ENCODE measurements around the gene CUX1. TPM values are rescaled to one million over a fixed set of nuclear protein-coding genes. Genes with fewer than 3 reads are reported as not detected.
"Not testable (repeated sequence)": the region's sequence is repeated elsewhere in the genome, so short reads cannot be mapped to it uniquely, and the experiment has no call there.

The CUX1 gene
- total RNA-seq, 4 donors from 2014 or later = 52.5 to 93.6 (median 63.7) TPM

DNA sequence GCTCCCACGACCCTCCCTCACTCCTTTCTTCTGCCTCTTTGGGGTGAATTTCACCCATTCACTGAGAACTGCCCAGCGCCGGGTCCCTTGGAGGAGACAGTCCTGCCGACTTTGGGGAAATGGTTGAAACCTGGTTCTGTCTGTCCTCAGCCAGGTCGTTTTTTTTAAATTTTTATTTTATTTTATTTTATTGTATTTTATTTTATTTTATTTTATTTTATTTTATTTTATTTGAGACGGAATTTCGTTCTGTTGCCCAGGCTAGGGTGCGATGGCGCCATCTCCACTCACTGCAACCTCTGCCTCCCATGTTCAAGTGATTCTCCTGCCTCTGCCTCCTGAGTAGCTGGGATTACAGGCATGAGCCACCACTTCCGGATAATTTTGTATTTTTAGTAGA is 363.3 kb downstream of the CUX1 start:
- H3K36me3 ChIP-seq = peaks cover 33% of the 10 kb centered on the region
- no peak overlapping the region for H3K4me3 ChIP-seq
- WGBS = 95% methylated on average over 10 of the region's 10 CpGs
- no peak for DNase-seq (ENCODE audit: low spot score in 2 of 2)
- no peaks in the 10 kb centered on the region for H3K9me3 ChIP-seq
- no peak overlapping the region for H3K27ac ChIP-seq
- H3K27me3 ChIP-seq = no peaks in the 10 kb centered on the region
- TF ChIP-seq POLR2AphosphoS5 (IDR thresholded peaks at IDR 0.05) = no peak
- no peaks in the 10 kb centered on the region for H3K4me1 ChIP-seq

DNA sequence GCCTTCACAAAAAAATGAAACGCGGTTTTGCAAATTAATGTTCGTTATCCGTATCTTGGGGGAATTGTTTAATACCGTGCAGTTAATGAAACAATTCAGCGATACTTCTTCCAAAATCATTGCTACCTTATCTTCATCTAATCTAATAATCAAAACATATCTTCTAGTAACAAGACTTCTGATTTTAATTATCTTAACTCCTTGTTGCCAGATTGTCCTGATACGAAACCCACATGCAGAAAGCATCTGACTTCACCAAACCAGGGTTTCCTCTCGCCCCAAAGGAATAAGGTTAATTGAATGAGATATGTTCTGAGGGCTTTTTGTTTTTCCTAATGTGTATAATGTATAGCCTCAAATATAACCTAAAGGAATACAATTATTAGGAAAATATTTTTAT is 364.1 kb downstream of the CUX1 start:
- Histone ChIP-seq H3K4me1 (no peaks in the 10 kb centered on the region), H3K27me3 (no peaks in the 10 kb centered on the region), H3K4me3 (no peak overlapping the region), H3K27ac (no peak overlapping the region), H3K9me3 (no peaks in the 10 kb centered on the region), H3K36me3 (peaks cover 39% of the 10 kb centered on the region)
- 93% methylated on average over 8 of the region's 8 CpGs for WGBS
- TF ChIP-seq EP300 (IDR thresholded peaks at IDR 0.05) (no peak), POLR2A (IDR thresholded peaks at IDR 0.05) (no peak), POLR2AphosphoS5 (IDR thresholded peaks at IDR 0.05) (no peak)
- TF ChIP-seq, protein P1, sequence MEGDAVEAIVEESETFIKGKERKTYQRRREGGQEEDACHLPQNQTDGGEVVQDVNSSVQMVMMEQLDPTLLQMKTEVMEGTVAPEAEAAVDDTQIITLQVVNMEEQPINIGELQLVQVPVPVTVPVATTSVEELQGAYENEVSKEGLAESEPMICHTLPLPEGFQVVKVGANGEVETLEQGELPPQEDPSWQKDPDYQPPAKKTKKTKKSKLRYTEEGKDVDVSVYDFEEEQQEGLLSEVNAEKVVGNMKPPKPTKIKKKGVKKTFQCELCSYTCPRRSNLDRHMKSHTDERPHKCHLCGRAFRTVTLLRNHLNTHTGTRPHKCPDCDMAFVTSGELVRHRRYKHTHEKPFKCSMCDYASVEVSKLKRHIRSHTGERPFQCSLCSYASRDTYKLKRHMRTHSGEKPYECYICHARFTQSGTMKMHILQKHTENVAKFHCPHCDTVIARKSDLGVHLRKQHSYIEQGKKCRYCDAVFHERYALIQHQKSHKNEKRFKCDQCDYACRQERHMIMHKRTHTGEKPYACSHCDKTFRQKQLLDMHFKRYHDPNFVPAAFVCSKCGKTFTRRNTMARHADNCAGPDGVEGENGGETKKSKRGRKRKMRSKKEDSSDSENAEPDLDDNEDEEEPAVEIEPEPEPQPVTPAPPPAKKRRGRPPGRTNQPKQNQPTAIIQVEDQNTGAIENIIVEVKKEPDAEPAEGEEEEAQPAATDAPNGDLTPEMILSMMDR (IDR thresholded peaks at IDR 0.05) = no peak
- DNase-seq (ENCODE audit: low spot score in 2 of 2) = no peak

DNA sequence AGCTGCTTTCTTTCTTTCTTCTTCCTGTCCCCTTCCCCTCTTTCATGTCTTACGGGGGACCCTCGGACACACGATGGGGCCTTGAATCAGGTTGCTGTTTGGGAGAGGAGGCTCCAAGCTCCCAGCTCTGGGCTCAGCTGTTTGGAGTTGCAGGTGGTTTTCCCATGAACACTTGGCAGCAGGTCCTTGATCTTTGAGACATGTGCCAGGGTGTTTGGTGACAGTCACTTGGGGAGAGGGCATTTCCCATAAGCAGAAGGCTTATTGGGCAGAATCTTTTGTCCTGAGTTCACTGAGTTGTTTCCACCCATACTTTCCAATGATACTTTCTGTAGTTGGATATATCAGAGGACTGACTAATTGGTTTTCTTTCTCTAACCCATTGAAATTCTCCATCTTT is 364.6 kb downstream of the CUX1 start:
- 92% methylated on average over 3 of the region's 3 CpGs for WGBS
- H3K36me3 ChIP-seq = peaks cover 39% of the 10 kb centered on the region

DNA sequence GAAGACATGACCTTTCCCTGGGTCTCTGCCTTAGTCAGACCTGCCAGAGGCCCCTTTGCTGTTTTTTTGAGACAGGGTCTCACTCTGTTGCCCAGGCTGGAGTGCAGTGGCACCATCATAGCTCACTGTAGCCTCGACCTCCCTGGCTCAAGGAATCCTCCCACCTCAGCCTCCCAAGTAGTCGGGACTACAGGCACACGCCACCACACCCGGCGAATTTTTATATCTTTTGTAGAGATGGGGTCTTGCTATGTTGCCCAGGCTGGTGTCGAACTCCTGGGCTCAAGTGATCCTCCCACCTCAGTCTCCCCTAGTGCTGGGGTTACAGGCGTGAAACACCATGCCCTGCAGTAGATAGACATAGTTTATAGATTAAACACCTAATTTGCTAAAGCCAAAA is 366.4 kb downstream of the CUX1 start:
- WGBS = 98% methylated on average over 7 of the region's 7 CpGs

More for the DNA sequence above, 364.6 kb downstream of the CUX1 start:
- Histone ChIP-seq H3K27me3 (no peaks in the 10 kb centered on the region), H3K4me3 (no peak overlapping the region), H3K9me3 (no peaks in the 10 kb centered on the region), H3K27ac (no peak overlapping the region), H3K4me1 (no peaks in the 10 kb centered on the region)
- no peak for DNase-seq (ENCODE audit: low spot score in 2 of 2)
- TF ChIP-seq, protein P1 (IDR thresholded peaks at IDR 0.05) = no peak
- TF ChIP-seq EP300 (IDR thresholded peaks at IDR 0.05) = no peak
- no peak for TF ChIP-seq POLR2A (IDR thresholded peaks at IDR 0.05)
- TF ChIP-seq POLR2AphosphoS5 (IDR thresholded peaks at IDR 0.05) = no peak

DNA sequence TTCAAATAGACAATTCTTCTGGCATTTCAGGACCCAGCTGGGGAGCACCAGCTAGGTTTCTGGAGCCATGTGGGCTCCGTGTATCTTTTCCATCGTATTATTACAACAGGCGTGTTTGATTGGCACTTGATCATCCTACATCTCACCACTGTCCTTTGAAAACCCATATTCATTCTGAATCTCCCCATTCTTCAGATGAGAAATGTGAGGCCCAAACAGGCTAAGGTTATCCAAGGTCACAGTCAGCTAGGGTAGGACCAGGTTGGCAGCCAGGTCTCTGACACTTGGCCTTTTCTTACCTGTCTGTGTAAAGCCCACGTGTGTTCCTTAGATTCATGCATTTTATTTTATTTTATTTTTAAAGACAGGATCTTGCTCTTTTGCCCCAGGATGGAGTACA is 366.9 kb downstream of the CUX1 start:
- H3K4me1 ChIP-seq = no peaks in the 10 kb centered on the region
- WGBS = 91% methylated on average over 4 of the region's 4 CpGs
- no peak for DNase-seq (ENCODE audit: low spot score in 2 of 2)
- TF ChIP-seq POLR2AphosphoS5 (IDR thresholded peaks at IDR 0.05) (no peak), POLR2A (IDR thresholded peaks at IDR 0.05) (no peak), EP300 (IDR thresholded peaks at IDR 0.05) (no peak)
- TF ChIP-seq, protein P1 (IDR thresholded peaks at IDR 0.05) = no peak
- no peak overlapping the region for H3K4me3 ChIP-seq
- peaks cover 23% of the 10 kb centered on the region for H3K36me3 ChIP-seq
- H3K27me3 ChIP-seq = no peaks in the 10 kb centered on the region
- H3K9me3 ChIP-seq = no peaks in the 10 kb centered on the region
- no peak overlapping the region for H3K27ac ChIP-seq

More for the DNA sequence above, 366.4 kb downstream of the CUX1 start:
- not testable (repeated sequence) for DNase-seq (ENCODE audit: low spot score in 2 of 2); H3K4me3 ChIP-seq; H3K9me3 ChIP-seq; H3K27ac ChIP-seq; H3K4me1 ChIP-seq; H3K27me3 ChIP-seq
- H3K36me3 ChIP-seq = peaks cover 24% of the 10 kb centered on the region

DNA sequence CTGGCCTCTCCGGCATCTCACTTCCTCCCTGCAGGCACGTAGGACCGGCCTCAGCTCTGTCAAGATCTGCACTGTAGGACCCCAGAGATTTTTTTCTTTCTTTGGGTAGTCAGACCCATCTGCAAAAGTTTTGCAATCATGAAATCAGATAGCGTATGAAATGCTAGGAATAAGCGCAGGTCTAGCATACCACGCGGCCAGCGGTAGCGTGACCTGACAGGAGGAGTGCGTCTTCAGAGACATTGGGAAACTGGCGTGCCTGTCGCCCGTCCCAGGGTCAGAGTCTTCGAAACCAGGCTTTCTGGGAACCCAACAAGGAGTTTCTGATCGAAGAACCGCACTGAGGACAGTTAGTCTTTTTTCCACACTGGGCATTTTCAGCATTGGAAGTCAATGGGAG is 368.4 kb downstream of the CUX1 start:
- no peak for TF ChIP-seq EP300 (IDR thresholded peaks at IDR 0.05)
- TF ChIP-seq POLR2AphosphoS5 (IDR thresholded peaks at IDR 0.05) = no peak
- TF ChIP-seq, protein P1 (IDR thresholded peaks at IDR 0.05) = no peak
- TF ChIP-seq POLR2A (IDR thresholded peaks at IDR 0.05) = no peak
- Histone ChIP-seq H3K27me3 (no peaks in the 10 kb centered on the region), H3K36me3 (peaks cover 31% of the 10 kb centered on the region), H3K27ac (no peak overlapping the region), H3K4me3 (no peak overlapping the region), H3K4me1 (no peaks in the 10 kb centered on the region), H3K9me3 (no peaks in the 10 kb centered on the region)
- no peak for DNase-seq (ENCODE audit: low spot score in 2 of 2)
- WGBS = 97% methylated on average over 16 of the region's 16 CpGs

Measured in suprapubic skin (tissue), 4 donors.